GM18499 (cell line): ENCODE data around the gene PAX5.
A peak's percentile ranks its signal among the peaks of the same experiment; 100 is the strongest.
"Not testable (repeated sequence)": the region's sequence is repeated elsewhere in the genome, so short reads cannot be mapped to it uniquely, and the experiment has no call there.

Source experiments
- ATAC-seq: cut with Tn5 transposase; IDR thresholded peaks from one replicate; pipeline ENCODE4 v1.9.1; 2021; ENCODE audit warnings: moderate number of reproducible peaks; ENCODE audit not compliant: insufficient read depth, unreplicated experiment

PAX5 gene

GRCh38 chr9:37033682-37034304 lies at the start of gene PAX5:
Gene PAX5 (minus strand): TSS chr9:37034268. CDS start chr9:37034031, 237 bp downstream.
- no peak for ATAC-seq

- ATAC-seq: no peak
Measured at GRCh38 chr9:37083654-37084053, 49.6 kb upstream of the PAX5 start.

DNA sequence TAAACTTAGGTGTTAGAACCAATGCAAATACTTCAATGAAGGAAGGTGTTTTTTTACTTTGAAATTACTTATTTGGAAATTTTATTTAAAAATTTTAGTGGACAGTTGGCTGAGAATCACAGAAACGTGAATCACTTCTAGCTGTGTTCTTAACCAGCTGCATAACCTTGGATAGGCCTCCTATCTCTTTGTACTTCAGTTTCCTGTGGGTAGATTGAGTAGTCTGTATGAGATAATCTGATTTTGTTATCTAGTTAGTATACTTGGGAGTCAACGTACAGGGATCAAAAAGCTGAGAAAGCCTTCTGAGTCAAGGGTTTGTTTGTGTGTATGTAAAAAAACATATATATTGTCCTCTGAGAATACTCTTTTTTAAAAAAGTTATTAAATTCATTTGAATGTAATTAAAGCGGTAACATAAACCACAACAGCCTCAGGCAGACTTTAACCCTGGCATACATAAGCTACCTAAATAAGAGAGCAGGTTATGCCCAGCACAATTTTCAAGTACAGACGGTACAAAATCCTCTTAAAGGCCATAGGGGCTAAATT lies 48.2 kb upstream of the PAX5 start:
- ATAC-seq: no peak

DNA sequence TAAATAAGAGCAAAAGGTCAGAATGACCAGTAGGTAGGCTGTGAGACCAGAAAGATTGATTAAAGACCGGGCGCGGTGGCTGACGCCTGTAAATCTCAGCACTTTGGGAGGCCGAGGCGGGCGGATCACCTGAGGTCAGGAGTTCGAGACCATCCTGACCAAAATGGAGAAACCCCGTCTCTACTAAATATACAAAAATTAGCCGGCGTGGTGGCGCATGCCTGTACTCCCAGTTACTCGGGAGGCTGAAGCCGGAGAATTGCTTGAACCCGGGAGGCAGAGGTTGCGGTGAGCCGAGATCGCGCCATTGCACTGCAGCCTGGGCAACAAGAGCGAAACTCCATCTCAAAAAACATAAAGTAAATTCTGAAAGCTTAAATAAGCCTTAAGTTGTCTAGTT lies 47.4 kb upstream of the PAX5 start:
- ATAC-seq: not testable (repeated sequence)

- not testable (repeated sequence) for ATAC-seq
Measured at GRCh38 chr9:37080165-37080628, 46.1 kb upstream of the PAX5 start.

GRCh38 chr9:37079370-37080164 lies 45.5 kb upstream of the PAX5 start:
- ATAC-seq: no peak

DNA sequence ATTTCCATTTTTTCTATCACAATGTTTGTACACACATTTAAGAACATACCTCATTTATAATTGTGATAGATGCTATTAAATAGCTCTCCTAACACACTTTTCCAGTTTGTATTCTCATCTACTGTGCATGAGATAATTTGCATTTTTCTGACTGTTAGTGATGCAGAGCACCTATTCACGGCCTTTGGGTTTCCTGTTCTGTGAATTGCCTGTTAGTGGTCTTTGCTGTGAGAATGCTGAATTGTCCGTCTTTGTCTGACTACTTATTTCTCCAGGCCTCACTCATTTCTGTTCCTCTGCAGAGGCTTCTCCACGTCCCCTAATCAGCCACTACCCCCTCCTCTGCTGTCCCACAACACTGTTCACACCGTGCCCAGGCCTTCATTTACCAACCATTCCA lies 40.7 kb upstream of the PAX5 start:
- peak; percentile 49 for ATAC-seq

GRCh38 chr9:37066139-37066725 lies 32.2 kb upstream of the PAX5 start:
- peak; percentile 67 for ATAC-seq

DNA sequence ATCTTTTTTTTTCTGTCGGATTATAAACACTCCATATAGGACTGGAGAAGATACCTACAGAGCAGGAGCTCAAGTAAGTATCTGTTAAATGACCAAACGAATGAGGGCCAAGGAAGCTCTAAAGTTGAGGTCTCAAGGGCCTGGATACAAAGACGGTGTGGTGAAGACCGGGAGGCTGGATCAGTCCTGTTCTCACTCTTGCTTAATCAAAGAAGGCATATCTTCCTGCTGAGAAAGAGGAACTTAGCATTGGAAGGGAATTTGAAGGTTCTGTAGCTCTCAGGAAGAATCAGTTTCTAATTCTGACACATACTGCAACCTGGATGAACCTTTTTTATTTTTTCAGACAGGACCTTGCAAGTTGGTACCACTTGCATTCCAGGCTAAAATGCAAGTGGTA lies 28.3 kb upstream of the PAX5 start:
- ATAC-seq: no peak

DNA sequence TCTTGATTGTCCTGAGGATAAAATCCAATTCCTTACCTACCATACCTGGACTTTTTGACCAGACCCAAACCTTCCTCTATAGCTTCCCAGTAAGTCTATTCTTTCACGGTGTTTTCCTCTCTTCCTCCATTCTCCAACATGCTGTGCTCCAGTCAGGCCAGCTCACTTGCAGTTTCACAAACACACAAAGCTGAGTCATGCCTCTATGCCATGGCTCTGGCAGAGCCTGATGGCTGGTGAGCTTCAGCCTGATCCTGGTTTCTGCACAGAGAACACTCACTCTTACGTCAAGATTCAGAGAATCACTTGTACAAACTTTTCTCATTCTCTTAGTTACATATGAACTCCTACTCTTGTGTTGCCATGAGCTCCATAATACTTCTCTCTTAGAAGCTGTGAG lies 27.7 kb upstream of the PAX5 start:
- no peak for ATAC-seq

DNA sequence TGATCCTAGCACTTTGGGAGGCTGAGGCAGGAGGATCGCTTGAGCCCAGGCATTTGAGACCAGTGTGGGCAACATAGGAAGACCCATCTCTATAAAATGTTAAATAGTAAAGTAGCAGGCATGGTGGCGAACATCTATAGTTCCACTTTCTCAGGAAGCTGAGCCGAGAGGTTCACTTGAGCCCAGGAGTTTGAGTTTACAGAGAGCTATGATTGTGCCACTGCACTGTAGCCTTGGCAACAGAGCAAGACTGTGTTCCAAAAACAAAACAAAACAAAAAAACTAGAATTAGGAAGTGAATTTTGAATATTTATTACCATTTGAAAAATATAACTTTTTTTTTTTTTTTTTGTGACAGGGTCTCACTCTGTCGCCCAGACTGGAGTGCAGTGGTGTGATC lies 26.8 kb upstream of the PAX5 start:
- ATAC-seq: no peak

DNA sequence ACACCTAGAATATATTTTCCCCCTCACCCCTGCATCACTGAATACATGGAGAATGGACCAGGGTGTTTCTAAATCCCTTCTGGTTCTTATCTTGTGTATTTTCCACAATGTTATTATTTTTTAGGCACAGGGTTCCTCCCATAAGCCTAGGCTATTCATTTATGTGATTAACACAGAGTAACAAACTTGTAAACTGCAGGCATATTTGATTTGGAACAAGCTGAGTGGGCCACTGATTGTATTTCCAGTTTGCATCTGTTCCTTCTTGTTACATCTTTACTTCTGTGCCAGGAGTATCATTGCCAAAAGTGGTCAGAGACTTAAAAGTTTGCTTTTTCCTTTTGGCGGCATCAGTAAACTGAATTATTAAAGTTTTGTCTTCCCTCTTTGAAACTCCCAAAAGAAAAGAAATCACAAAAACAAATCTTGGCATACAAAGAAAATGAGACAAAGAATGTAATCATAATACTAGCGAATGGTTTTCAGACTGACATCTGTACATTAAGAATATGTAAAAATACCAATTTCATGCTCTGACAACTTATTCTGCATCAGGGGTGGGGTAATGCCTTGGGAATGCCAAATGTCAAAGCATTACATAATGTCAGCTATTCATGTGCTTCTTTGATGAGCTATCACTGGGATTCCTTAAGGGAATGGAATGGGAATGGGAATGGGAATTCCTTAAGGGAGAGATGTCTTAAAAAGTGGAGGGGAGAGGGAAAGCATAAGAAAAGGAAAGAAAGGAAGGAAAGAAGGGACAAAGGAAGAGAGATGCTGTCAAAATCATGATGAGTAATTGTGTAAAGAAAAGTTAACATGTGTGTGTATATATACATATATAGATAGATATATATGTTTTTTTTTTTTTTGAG lies 22.2 kb upstream of the PAX5 start:
- no peak for ATAC-seq

GRCh38 chr9:37054363-37054720 lies 20.3 kb upstream of the PAX5 start:
- ATAC-seq: not testable (repeated sequence)

DNA sequence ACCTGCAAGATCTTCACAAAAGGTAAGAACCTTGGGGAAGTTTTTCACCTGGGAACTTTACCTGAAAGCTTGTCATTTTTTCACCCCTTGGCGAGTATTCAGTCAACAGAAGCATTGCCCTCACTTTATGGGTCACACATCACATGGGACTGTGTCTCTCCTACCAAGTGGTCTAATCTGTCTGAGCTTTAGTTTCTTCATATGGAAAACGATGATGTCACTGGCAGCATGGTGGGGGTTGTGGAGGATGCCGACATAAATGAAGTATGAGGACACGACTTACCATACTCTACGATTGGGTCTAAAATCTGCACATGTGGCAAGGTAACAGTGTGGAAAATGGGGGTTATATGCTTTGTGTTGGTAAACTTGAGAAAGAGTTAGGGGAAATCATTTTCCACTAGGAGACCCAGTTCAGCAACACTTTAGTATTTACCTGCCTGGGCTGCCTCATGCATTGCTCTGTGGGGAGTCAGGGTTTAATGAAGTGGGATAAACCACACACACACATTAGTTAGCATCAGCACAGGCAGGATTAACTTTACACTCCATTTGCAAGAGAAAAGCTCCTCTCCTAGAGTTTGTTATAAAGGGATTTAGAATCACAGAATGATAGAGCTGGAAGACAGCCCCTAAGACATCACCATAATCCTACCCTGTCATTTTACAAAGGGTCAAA lies 19.8 kb upstream of the PAX5 start:
- no peak for ATAC-seq

- ATAC-seq: no peak
Measured at GRCh38 chr9:37046683-37047082, 12.6 kb upstream of the PAX5 start.

DNA sequence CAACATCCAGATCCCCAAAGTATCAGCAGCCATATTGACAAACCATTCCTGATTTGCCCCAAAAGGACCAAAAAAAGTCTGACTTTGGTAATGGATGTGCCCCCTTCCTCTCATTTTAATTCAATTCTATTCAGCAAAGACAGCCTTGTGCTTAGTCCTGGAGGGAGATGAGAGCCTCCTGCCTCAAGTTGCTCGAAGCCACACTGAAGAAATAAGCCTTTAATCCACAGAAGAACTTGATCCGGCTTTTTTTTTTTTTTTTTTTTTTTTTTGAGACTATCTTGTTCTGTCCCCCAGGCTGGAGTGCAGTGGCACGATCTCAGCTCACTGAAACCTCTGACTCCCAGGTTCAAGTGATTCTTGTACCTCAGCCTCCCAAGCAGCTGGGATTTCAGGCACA lies 8.4 kb upstream of the PAX5 start:
- no peak for ATAC-seq

- no peak for ATAC-seq
Measured at GRCh38 chr9:37040508-37041127, 6.5 kb upstream of the PAX5 start.

- ATAC-seq: no peak
Measured at GRCh38 chr9:37038943-37039464, 4.9 kb upstream of the PAX5 start.

DNA sequence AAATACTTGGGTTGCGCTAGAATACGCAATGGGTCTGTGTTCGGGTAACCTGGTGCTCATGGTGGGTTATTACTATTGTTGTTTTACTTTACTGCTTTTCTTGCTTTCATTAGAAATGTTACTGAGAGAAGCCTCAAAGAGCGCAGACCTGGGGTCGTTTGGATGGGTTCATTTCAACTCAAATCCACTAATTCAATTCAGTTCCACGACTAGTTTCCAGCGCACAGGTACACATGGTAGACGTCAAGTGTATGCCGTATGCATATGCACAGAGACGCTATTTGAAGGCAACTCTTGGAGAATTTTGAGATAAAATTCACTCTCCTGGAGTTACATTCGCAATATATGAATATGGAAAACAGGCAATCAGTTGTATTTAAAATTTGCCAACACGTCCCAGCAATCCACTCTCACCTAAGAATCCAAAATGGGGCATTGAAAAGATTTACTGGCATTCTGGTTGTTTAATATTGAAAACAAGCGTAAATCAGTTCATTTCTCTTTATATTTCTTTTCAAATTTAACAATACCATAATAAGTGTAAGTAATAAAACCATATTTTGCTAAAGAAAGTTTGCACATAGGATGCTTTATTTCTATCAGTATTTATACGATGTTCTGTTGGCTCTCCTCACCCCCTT lies 4.4 kb upstream of the PAX5 start:
- no peak for ATAC-seq
